HUES48 (cell line): Measurements from ENCODE around the gene TBC1D26.
"Not testable (repeated sequence)": the region's sequence is repeated elsewhere in the genome, so short reads cannot be mapped to it uniquely, and the experiment has no call there.

Experiments used
- H3K27ac ChIP-seq: one replicate; pipeline ENCODE4 v1.7.0; 2013; ENCODE audit warnings: low read depth, low read length, inconsistent platforms
- H3K27me3 ChIP-seq: 2 replicates; pipeline ENCODE4 v1.6.1; 2013; ENCODE audit warnings: mild to moderate bottlenecking, low read length; ENCODE audit not compliant: control insufficient read depth, insufficient read depth
- H3K36me3 ChIP-seq: 2 replicates; pipeline ENCODE4 v1.6.1; 2013; ENCODE audit warnings: low read length; ENCODE audit not compliant: control insufficient read depth, insufficient read depth
- H3K4me1 ChIP-seq: 2 replicates; pipeline ENCODE4 v1.6.1; 2013; ENCODE audit warnings: mild to moderate bottlenecking, low read length; ENCODE audit not compliant: control insufficient read depth, insufficient read depth
- H3K4me3 ChIP-seq: 2 replicates; pipeline ENCODE4 v1.5.1; 2013; ENCODE audit warnings: mild to moderate bottlenecking, low read depth, low read length
- H3K9ac ChIP-seq: 2 replicates; pipeline ENCODE4 v1.6.1; 2013; ENCODE audit warnings: mild to moderate bottlenecking, low read depth, low read length, moderate library complexity
- H3K9me3 ChIP-seq: 2 replicates; pipeline ENCODE4 v1.6.1; 2013; ENCODE audit warnings: low read length; ENCODE audit not compliant: control insufficient read depth, insufficient read depth

The TBC1D26 gene

DNA sequence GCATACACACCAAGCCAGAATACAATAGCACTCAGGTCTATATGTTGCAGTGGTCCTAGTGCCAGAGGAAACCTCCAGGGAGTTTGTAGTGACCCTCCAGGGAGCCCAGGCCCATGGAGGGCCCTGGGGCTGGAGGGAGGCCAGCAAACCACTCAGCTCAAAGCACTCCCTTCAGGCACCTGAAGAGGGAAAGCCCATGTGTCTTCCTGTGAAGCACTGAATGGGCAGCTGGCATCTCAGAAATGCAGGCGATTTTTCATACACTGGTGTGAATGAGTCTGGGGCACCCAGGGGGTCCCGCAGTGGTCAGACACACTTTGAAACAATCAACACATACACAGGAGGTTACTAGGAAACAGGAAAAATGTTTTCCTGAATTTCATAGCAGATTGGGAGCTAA lies 12.8 kb downstream of the TBC1D26 start:
- H3K4me3 ChIP-seq: no peak overlapping the region
- no peak overlapping the region for H3K27ac ChIP-seq
- peaks cover 4% of the 10 kb centered on the region; the same call in 1 of the 2 replicates for H3K9me3 ChIP-seq
- no peaks in the 10 kb centered on the region for H3K36me3 ChIP-seq
- no peaks in the 10 kb centered on the region for H3K27me3 ChIP-seq
- H3K4me1 ChIP-seq: no peaks in the 10 kb centered on the region
- no peak overlapping the region for H3K9ac ChIP-seq

DNA sequence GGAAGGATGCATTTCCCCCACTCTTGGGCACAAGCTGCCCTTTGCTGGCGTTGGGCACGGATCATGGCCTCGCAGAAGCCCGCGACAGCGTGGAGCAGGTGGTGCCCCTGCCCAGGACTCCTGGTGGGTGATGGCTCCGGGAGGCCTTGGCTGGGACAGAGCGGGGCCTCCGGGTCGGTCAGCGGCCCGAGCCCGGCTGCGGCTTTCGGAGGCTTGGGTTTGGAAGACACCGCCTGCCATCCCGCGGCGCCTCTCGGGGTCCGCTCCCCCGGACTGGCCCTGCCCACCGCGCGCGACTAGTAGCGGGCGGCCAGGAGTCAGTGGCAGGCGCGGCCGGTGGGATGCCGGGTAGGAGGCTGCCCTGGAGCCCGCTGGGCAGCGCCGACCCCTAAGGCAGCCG lies 17.3 kb downstream of the TBC1D26 start:
- not testable (repeated sequence) for H3K9me3 ChIP-seq, H3K27me3 ChIP-seq, H3K9ac ChIP-seq, H3K4me1 ChIP-seq, H3K4me3 ChIP-seq, H3K36me3 ChIP-seq, H3K27ac ChIP-seq

DNA sequence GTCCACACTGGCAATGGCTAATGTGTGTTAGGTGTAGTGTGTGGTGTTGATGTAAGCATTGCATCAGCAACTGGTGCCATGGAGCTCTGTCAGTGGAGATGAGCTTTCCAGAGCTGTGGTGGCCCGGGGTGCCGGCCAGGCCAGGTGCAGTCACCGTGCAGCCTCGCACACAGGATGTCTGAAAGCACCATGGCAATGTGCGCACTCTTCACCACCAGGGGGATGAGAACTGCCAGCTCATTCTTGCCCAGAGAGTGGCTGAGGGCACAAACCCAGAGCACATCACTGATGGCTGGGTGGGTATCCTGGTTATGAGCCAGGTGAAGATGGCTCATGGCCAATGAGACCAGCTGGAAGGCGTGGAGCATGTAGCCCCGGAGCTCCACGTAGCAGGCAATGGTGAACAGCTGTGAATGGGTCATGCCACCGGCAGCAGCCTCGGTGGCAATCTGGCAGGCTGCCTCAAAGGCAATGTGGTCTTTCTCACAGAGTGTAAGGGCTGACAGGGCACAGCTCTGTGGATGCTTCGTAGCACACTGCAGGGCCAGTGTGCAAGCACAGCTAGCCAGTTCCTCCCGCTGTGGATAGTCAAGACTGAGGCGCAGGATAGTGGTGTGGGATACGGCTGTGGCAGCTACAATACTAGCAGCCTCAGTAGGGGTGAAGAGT lies 36.9 kb downstream of the TBC1D26 start:
- H3K9ac ChIP-seq, H3K4me1 ChIP-seq, H3K27me3 ChIP-seq, H3K9me3 ChIP-seq, H3K36me3 ChIP-seq, H3K4me3 ChIP-seq, H3K27ac ChIP-seq: not testable (repeated sequence)

DNA sequence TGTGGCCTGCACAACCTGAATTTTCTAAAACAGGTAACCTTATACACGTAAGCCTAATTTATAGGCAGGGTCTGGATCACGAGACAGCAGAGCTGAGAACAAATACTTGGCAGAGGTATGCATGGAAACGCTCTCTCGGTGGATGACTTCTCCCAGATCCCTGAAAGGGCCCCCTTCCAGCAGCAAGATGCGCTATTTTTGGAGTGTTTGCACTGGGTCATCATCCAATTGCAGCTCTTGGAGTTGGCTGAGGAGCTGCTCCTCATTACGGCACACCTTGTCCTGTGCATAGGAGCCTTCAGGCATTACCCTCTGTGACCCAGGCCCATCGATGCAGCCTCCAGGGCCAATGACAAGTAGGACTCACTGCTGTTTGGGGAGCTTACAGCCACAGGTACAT lies 38.6 kb downstream of the TBC1D26 start:
- H3K4me3 ChIP-seq, H3K27ac ChIP-seq, H3K36me3 ChIP-seq, H3K27me3 ChIP-seq, H3K9me3 ChIP-seq, H3K4me1 ChIP-seq, H3K9ac ChIP-seq: not testable (repeated sequence)

DNA sequence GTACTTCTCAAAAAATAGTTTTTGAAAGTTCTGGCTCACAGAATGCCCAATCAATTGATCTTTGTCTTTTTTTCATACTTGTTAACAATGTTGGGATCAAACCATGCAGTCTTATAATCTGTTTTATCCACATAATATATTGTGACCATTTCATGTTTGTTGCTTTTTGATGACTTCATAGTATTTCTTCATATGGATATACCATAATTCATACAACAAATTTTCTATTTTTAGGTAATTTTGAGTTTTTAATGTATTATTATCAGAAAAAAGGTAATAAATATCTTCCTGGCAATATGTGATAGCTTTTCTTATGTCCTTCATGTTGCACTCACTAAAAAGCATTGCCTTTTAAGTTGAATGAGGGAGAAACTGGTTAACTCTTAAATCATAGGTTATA lies 44.8 kb downstream of the TBC1D26 start:
- Histone ChIP-seq H3K4me3 (no peak overlapping the region), H3K36me3 (no peaks in the 10 kb centered on the region), H3K9me3 (peaks cover 16% of the 10 kb centered on the region), H3K4me1 (no peaks in the 10 kb centered on the region), H3K9ac (no peak overlapping the region), H3K27me3 (no peaks in the 10 kb centered on the region), H3K27ac (no peak overlapping the region)

DNA sequence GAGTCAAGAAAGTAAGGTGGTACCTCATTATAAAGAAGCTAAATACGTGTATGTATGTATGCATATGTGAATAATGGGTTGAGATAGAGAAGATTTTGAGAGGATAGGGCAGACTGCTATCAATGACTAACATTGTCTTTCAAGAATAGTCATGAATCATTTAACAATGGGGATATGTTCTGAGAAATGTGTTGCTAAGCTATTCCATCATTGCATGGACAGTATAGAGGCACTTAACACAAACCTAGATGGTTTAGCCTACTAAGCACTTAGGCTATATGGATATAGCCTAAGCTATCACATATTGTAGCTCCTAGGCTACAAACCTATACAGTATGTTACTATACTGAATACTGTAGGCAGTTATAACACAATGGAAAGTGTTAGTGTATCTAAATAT lies 45.2 kb downstream of the TBC1D26 start:
- H3K9ac ChIP-seq: no peak overlapping the region
- no peaks in the 10 kb centered on the region for H3K27me3 ChIP-seq
- no peaks in the 10 kb centered on the region for H3K36me3 ChIP-seq
- H3K4me3 ChIP-seq: no peak overlapping the region
- no peaks in the 10 kb centered on the region for H3K4me1 ChIP-seq
- no peak overlapping the region for H3K27ac ChIP-seq
- H3K9me3 ChIP-seq: peaks cover 16% of the 10 kb centered on the region

DNA sequence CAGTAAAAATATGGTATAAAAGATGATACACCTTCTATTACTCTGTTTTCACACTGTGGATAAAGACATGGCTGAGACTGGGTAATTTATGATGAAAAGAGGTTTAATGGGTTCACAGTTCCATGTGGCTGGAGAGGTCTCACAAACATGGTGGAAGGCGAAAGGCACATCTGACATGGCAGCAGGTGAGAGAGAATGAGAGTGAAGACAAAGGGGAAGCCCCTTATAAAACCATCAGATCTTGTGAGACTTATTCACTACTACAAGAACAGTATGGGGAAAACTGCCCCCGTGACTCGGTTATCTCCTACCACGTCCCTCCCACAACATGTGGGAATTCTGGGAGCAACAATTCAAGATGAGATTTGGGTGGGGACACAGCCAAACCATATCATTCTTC lies 45.6 kb downstream of the TBC1D26 start:
- Histone ChIP-seq H3K36me3 (no peaks in the 10 kb centered on the region), H3K27me3 (no peaks in the 10 kb centered on the region), H3K9ac (no peak overlapping the region), H3K4me3 (no peak overlapping the region), H3K9me3 (peaks cover 16% of the 10 kb centered on the region), H3K27ac (no peak overlapping the region), H3K4me1 (no peaks in the 10 kb centered on the region)

DNA sequence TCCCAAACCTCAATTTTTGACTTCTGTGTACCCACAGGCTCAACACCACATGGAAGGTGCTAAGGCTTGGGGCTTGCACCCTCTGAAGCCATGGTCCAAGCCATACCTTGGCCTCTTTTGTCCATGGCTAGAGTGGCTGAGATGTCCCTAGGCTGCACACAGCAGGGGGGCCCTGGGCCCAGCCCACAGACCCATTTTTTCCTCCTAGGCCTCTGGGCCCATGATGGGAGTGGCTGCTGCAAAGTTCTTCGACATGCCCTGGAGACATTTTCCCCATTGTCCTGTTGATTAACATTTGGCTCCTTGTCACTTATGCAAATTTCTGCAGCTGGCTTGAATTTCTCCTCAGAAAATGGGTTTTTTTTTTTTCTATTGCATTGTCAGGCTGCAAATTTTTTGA lies 47.0 kb downstream of the TBC1D26 start:
- H3K36me3 ChIP-seq: no peaks in the 10 kb centered on the region
- H3K9ac ChIP-seq: no peak overlapping the region
- H3K4me1 ChIP-seq: no peaks in the 10 kb centered on the region
- H3K4me3 ChIP-seq: no peak overlapping the region
- H3K27me3 ChIP-seq: no peaks in the 10 kb centered on the region
- H3K9me3 ChIP-seq: peaks cover 16% of the 10 kb centered on the region
- H3K27ac ChIP-seq: no peak overlapping the region

DNA sequence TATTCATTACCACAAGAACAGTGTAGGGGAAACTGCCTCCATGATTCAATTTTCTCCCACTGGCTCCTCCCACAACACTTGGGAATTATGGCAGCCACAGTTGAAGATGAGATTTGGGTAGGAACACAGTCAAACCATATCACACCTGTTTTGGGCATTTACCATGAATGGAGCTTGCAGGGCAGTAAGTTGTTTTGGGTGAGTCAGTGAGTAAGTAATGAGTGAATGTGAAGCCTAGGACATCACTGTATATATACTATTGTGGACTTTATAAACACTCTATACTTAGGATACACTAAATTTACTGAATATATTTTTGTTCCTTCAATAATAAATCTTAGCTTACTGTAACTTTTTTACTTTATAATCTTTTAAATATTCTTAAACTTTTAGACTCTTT lies 48.1 kb downstream of the TBC1D26 start:
- Histone ChIP-seq H3K9me3 (peaks cover 16% of the 10 kb centered on the region), H3K36me3 (no peaks in the 10 kb centered on the region), H3K9ac (no peak overlapping the region), H3K4me3 (no peak overlapping the region), H3K4me1 (no peaks in the 10 kb centered on the region), H3K27me3 (no peaks in the 10 kb centered on the region), H3K27ac (no peak overlapping the region)

DNA sequence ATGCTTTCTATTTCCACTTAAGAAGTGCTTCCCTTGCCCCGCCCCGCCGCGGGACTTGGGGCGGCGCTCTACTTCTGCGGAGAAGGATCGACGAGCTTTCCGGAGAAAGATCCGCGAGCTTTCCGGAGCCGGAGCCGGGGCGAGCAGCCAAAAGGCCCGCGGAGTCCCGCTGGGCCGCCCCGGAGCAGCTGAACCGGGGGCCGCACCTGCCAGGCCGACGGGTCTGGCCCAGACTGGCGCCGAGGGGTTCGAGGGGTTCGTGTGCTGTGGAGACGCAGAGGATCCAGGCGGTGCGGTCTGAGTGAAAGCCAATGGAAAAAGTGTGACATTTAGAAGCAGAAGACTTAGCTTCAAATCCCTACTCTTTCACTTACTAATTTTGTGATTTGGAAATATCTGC lies 50.8 kb downstream of the TBC1D26 start:
- no peak overlapping the region for H3K4me3 ChIP-seq
- H3K36me3 ChIP-seq: no peaks in the 10 kb centered on the region
- H3K27ac ChIP-seq: no peak overlapping the region
- H3K27me3 ChIP-seq: no peaks in the 10 kb centered on the region
- no peak overlapping the region for H3K9ac ChIP-seq
- no peaks in the 10 kb centered on the region for H3K4me1 ChIP-seq
- peaks cover 13% of the 10 kb centered on the region for H3K9me3 ChIP-seq

DNA sequence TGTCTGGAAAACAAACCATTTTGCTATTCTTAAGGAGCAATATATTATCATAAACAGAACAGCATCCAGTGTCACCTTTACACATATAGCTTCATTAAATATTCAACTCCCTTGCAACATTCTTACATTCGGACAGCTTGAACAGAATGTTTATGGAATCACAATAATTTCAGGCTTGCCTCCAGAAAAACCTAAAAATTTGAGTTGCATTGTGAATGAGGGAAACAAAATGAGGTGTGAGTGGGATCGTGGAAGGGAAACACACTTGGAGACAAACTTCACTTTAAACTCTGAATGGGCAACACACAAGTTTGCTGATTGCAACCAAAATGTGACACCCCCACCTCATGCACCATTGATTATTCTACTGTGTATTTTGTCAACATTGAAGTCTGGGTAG lies 51.4 kb downstream of the TBC1D26 start:
- H3K27me3 ChIP-seq: no peaks in the 10 kb centered on the region
- no peak overlapping the region for H3K4me3 ChIP-seq
- H3K9me3 ChIP-seq: peaks cover 13% of the 10 kb centered on the region
- H3K4me1 ChIP-seq: no peaks in the 10 kb centered on the region
- no peak overlapping the region for H3K27ac ChIP-seq
- H3K9ac ChIP-seq: no peak overlapping the region
- H3K36me3 ChIP-seq: no peaks in the 10 kb centered on the region

DNA sequence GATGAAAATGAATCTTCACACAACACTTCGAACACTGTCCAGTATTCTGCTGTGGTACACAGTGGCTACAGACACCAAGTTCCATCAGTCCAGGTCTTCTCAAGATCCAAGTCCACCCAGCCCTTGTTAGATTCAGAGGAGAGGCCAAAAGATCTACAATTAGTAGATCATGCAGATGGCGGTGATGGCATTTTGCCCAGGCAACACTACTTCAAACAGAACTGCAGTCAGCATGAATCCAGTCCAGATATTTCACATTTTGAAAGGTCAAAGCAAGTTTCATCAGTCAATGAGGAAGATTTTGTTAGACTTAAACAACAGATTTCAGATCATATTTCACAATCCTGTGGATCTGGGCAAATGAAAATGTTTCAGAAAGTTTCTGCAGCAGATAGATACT lies 52.3 kb downstream of the TBC1D26 start:
- not testable (repeated sequence) for H3K9me3 ChIP-seq, H3K9ac ChIP-seq, H3K36me3 ChIP-seq, H3K27me3 ChIP-seq, H3K4me3 ChIP-seq, H3K27ac ChIP-seq, H3K4me1 ChIP-seq
